HTR-8/SVneo (cell line): ENCODE data around the gene TCEAL8.
"Not testable (repeated sequence)": the region's sequence is repeated elsewhere in the genome, so short reads cannot be mapped to it uniquely, and the experiment has no call there.

ENCODE experiments used
- DNase-seq: peaks from one replicate; pipeline ENCODE4 v3.0.0; 2011; ENCODE audit warnings: low spot score, mixed read lengths; ENCODE audit not compliant: insufficient read length
- FAIRE-seq: peaks from 2 replicates; lab custom pipeline; 2011; peaks lifted over from hg19 to GRCh38; lab: Jason Lieb, UNC

TCEAL8 gene, protein sequence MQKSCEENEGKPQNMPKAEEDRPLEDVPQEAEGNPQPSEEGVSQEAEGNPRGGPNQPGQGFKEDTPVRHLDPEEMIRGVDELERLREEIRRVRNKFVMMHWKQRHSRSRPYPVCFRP

DNA sequence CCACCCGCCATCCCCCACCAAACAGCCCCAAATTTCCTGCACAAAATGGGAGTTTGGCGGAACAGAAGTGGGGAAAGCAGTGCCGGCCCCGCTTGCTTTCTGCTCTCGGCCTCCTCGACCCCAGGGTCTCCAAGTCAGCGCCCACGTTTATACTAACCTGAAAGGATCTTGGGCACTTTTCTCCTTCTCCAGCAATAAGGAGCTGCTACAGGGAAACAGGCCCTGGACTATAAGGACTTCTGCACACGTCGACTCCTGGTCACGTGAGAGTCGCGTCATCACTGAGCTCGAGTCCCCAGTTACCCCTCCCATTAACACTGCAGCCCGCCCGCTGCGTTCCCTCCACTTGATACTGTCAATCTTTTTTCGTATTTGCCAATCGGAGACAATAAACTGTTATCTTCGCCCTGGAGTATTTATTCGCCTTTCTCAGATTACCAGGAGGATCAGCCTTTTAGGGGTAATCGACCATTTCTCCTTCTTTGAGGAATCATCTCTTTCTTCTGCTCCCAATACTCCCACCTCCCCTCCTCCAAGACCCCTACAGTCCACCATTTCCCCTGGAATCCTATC is at the start of gene TCEAL8:
TCEAL8 (minus strand) TSS at position 235 of the 573 bp plus-strand sequence. CDS start 1,176 bp downstream, outside the sequence.
- no peak for FAIRE-seq
- peak; percentile 30 for DNase-seq

DNA sequence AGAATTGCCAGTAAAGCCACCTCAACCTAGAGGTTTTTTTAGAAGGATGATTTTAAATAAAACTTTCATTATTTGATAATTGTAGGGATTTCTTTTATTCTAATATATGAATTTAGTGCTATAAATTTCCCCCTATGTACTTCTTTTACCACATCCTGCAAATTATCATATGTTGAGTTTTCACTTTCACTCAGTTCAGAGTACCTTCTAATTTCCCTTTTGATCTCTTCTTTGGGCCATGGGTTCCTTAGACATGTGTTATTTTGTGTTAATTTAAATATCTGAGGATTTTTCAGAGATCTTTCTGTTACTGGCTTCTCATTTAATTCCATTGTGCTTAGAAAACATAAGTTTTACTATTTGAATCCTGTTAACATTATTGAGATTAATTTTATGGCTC is 49.8 kb upstream of the TCEAL8 start:
- no peak for FAIRE-seq
- no peak for DNase-seq

DNA sequence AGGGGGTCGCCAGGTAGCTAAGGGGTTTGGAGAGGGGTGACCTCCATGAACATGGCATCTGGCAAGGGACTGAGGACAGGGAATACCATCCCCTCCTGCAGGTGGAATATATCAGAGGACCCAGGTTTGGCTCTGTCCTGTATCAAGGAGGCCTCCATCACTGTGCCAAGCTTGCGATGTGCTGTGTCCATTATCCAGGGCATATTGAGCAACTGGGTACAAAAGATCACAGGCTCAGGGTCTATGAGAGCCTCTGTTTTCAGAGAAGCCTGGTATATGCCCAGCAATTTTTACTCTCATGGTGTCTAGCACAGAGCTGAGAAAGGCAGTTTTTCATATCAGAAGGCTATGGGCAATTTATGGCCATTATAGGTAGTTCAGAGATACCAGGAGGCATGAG is 38.2 kb upstream of the TCEAL8 start:
- no peak for FAIRE-seq

DNA sequence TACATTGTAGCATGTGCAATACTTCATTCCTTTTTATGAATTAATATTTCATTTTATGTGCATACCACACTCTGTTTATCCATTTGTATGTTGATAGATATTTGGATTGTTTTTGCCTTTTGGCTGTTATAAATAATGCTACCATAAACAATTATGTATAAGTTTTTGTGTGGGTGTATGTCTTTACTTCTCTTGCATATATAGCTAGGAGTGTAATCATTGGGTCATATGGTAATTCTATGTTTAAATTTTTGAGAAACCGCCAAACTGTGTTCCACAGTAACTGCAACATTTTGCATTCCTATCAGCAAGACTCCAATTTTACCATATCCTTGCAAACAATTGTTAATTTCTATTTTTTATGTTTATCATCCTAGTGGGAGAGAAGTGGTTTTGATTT is 24.7 kb upstream of the TCEAL8 start:
- DNase-seq (no peak), FAIRE-seq (no peak)

More for the DNA sequence above, 38.2 kb upstream of the TCEAL8 start:
- no peak for DNase-seq

DNA sequence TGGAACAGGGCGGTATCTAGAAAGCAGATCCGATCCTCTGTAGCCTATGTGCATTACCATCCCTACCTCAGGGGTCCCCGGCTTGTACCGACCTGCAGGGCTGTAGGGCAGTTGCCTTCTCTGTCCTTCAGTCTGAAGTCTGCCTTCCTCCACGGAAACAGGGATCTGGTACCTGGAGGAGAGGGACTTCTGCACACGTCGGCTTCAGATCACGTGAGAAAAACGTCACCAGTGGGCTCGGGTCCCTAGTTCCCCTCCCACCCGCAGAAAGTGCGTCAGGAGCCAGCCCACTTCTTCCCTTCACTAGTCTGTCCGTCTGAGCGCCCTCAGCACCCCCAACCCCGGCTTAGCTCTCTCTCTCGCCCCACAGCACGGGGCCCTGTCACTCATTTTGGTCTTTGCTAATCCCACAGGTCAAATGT is 21.6 kb upstream of the TCEAL8 start, which contains the start of gene TCEAL5:
TCEAL5 (minus strand) TSS at position 170 of the 422 bp plus-strand sequence. CDS start 2,187 bp downstream, outside the sequence.
- FAIRE-seq (no peak), DNase-seq (no peak)

DNA sequence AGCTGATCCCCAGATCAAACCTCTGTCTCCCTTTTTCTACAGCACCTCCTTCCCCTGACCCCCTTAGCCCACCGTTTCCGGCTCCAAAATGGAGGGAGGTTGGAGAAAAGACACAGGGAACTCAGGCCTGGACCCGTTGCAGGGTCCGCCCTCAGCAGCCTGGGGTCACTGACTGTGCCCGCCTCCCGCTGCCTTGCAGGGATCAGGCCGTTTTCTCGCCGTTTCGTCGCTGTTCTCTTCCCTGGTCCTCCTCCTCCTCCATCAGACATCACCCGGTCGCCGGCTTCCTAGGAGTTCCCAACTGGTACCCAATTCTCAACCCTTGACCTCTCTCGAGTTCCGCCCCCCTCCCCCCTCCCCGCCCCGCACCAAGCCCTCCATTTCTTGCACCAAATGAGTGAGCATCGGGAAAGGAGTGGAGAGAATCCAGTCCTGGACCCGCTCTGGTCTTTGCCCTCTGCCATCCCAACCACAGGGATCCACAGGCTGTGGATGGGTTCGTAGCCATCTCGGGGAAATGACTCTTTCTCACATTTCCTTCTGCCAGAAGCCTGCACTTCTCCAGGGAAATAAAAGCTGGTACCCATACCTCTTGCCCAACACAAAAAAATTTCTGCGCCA is 21.1 kb upstream of the TCEAL8 start:
- no peak for DNase-seq
- FAIRE-seq = no peak

DNA sequence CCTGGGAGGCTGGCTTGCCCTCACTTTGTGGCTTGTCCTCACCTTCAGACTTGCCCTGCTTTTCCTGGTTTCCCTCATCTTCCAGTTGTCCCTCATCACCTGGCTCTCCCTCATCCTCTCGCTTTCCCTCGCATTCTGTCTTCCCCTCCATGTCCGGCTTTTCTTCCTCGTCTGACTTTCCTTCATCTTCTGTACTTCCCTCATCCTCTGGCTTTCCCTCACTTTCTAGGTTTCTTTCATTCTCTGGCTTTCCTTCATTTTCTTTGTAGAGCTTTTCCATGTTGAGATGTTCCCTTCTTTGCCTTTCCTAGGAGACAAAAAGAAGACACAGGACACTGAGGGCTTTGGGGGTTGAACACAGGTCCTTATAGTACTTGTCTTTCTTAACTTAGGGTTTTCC is 19.3 kb upstream of the TCEAL8 start:
- DNase-seq (no peak), FAIRE-seq (no peak)

DNA sequence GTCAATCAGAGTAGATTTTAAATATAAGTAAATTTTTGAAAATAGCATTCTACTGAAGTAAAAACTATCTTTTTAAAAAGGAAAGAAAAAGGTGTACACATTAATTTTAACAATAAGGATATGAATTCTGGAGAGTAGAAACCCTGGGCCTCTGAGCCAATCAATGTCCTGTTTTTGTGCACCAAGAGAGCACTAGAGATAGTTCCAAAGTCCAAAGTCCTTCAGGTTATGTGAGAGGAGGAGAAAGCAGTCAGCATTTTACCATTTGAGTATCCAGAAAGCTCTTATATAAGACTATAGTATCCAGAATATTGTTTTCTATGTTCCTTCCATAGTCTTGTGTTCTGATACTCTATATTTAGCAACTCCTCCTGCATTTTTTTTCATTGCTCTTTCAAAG is 3.3 kb upstream of the TCEAL8 start:
- FAIRE-seq (no peak), DNase-seq (no peak)

DNA sequence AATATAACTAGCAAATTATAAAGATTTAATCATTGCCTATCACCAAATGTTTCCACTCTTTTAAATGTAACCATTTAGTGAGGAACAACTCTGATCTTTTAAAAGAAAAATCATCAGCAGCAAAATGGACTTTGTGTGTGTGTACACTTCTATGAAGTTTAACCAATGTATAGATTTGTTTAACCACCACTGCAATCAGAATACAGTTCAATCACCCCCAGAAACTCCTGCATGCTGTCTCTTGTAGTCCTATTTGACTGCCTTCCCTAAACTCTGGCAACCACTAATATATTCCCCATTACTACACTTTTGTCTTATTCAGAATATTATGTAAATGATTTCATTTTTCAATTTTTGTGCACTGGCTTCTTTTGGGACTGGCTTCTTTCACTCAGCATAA is 1.7 kb upstream of the TCEAL8 start:
- FAIRE-seq = no peak
- DNase-seq = no peak

DNA sequence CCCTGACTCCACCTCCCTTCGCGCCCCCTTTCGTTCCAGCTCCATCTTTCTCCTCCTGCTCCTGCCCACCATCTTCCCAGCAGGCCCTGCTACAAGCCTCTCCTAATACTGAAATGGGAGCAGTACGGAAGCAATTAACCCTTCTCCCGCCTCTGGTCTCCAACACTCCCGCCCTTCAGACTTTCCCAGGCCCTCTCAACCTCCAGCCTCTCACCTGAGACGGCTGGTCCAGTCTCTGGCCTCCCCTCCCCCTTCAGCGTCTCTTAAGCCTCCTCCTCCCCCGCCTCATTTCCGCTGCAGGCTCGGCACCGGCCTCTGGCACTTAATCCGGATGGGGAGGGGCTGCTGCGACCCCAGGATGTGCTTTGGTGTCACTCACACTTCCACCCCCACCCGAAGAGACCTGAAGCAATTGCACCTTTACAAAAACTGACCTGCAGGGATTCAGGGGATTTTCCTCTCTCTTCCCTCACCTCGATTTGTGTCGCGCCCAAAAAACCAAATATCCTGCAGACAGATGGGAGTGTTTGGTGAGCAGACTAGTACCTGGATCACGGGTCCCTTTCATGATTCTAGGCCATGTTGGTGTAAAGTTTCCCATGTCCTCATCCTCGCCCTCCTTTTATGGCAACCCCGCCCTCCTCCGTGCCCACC is 657 bp downstream of the TCEAL8 start:
- FAIRE-seq (no peak), DNase-seq (no peak)

DNA sequence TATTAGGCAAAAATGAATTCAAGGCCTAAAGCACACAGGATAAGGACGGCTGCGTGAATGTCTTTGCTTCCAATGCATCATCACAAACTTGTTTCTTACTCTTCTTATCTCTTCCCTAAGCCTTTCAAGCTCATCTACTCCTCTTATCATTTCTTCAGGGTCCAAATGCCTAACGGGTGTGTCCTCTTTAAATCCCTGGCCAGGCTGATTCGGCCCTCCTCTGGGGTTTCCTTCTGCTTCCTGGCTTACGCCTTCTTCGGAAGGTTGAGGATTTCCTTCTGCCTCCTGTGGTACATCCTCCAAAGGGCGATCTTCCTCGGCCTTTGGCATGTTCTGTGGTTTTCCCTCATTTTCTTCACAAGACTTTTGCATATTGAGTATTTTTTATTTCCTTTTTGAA is 1.3 kb downstream of the TCEAL8 start:
- DNase-seq (no peak), FAIRE-seq (no peak)

DNA sequence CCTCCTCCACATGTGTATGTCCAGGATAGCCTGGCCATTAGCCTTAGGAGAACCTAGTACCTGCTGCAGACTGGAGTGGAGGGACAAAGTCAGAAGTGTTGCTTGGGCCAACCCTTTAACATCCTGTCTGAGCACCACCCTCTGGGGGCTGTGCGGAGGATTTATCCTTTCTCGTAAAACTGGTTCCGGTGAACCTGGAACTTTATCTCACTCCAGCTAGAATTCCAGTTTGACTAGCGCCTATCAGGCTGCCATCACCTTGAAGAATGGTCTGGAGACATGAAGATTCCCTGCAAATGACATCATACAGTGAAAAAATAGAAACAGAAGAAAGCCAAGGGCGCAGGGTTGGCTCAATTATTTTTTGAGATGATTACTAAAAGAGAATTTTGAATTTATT is 4.0 kb downstream of the TCEAL8 start:
- no peak for FAIRE-seq

DNA sequence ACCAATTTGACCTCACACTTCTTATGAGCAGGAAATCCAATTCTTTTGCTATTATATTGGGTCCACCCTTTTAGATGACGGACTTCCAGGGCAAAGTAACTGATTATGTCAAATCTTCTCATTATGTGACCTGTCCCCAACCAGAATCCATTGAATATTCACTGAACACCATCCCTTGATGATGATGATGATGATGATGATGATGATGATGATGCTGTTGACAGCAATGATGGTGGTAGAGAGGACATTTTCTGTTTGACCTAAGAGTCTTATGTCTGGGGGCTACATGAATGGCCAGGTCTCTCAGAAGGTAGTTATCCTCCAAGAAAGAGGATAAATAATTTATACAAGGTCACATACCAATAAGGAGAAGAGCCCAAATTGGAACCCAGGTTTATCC is 5.2 kb downstream of the TCEAL8 start:
- DNase-seq (no peak), FAIRE-seq (no peak)

More for the DNA sequence above, 4.0 kb downstream of the TCEAL8 start:
- DNase-seq = no peak

DNA sequence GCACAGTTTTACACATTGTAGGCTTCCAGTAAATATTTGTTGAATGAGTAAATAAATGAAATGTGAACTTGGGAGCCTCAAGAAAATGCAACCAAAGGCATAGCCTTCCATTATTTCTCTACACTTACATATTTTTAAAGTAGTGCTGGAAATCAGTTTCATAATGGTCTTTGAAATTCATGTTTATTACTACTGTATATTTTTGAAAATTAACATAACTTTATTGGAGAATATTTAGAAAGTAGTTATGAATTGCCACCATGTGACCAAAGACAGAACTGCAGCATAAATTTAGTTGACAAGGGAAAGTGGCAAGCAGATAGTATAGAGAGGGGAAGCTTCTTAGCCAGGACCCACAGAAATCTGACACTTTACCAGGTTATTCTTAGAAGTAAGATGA is 6.4 kb downstream of the TCEAL8 start:
- no peak for FAIRE-seq
- DNase-seq = no peak

DNA sequence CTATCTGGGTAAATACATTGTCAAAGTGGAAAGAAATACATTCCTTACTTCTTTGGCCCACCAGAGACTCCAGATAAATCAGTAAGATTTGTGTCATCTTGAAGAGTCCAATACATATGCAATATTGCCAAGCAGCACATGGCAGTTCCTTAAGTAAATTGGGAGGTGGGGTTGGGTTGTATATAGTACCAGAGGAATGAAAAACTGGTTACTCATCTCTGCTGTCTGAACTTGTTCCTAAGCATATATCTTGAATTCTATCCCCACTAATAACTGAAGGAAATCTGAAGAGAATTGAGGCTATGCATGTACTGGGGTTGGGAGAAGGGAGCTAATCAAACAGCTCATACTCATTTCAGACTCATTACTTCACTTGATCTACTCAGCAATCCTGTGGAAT is 14.8 kb downstream of the TCEAL8 start:
- DNase-seq (no peak), FAIRE-seq (no peak)

DNA sequence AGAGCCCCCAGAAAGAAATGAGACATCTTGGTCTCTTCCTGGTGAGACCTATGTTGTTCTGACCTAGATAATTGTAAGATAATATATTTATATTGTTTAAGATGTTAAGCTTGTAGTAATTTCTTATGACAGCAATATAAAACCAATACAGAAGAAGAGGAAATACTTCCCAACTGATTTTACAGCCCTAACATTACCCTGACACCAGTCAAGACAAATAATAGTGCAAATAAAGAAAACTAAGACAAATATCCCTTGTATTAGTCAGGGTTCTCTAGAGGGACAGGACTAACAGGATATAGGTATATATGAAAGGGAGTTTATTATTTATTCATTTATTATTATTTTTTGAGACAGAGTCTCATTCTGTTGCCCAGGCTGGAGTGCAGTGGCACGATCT is 18.7 kb downstream of the TCEAL8 start:
- DNase-seq = no peak
- FAIRE-seq = no peak

DNA sequence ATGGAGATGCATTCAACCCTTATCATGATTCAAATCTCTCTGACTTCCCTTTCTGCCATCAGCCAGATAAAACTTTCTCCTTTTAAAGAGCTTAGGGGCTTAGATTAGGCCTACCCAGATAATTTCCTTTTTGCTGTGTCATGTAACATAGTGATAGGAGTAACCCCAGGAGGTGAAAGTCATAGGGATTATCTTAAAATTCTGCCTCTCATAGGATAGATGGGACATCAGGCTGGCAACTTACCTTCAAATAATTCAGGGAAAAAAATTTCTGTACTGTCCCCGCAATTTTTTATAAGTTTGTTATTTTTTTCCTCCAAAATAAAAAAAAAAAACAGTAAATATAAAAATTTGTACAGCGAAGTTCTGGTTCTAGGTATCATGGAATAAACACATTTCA is 19.3 kb downstream of the TCEAL8 start:
- not testable (repeated sequence) for FAIRE-seq, DNase-seq

DNA sequence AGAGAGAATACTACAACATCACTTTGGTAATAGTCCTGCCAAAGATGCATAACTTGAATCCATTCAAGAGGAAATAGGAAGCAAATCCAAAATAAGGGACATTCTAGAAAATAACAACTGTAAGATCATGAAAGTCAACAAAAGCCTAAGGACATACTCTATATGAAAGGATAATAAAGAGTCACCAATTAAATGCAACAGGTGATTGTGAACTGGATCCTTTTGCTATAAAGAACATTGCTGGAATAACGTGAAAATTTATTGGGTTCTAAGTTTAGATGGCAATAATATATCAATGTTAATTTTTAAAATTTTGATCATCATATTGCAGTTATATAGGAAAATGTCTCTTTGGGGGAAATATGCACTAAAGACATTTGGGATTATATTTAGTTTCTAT is 20.1 kb downstream of the TCEAL8 start:
- DNase-seq (no peak), FAIRE-seq (no peak)

DNA sequence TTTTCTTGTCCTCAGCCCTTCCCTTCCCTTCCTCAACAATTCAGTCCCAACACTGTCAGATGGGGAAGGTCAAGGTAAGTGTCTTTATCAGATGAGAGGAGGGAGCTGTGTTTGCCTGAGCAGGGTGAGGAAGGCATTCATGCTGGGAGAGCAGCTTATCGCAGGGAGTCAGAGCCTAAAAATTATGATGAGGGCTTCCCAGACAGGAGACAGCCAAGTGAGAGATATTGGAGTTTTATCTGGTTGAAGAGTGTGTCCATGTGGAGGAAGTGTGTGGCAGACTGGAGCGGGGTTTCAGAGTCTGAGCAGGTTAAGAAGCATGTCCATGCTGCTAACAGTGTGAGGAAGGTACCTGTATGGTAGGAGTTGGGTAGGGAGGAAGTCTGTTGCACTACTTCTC is 21.7 kb downstream of the TCEAL8 start:
- DNase-seq (no peak), FAIRE-seq (no peak)

DNA sequence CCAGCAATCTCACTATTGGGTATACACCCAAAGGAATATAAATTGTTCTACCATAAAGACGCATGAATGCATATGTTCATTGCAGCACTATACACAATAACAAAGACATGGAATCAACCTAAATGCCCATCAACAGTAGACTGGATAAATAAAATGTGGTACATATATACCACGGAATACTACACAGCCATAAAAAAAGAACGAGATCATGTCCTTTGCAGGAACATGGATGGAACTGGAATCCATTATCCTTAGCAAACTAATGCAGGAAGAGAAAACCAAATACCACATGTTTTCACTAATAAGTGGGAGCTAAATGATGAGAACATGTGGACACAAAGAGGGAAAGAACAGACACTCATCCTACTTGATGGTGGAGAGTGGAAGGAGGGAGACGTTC is 29.0 kb downstream of the TCEAL8 start:
- FAIRE-seq, DNase-seq: not testable (repeated sequence)
